Endothelial cell of umbilical vein (primary cell): ENCODE measurements around the gene CRKL. TPM values are rescaled to one million over a fixed set of nuclear protein-coding genes. Genes with fewer than 3 reads are reported as not detected.

Experiments used
- BruUV-seq: library from RNA; stranded (reverse); fragments of 400-500 nt; replicated peaks from 2 replicates; lab custom pipeline; 2021; lab: Mats Ljungman, UMichigan
- CTCF ChIA-PET: fragments of 300-600, 350-600 bp; sonication (Branson Sonifier 250); formaldehyde crosslinking; loops from one replicate; lab custom pipeline; 2021; ENCODE audit warnings: antibody characterized with exemption, inconsistent platforms; lab: Charles Lee
- POLR2A ChIA-PET: fragments of 300-600, 350-600 bp; sonication (Branson Sonifier 250); formaldehyde crosslinking; loops from one replicate; lab custom pipeline; 2021; ENCODE audit warnings: antibody characterized with exemption, inconsistent platforms; lab: Charles Lee
- DNase-seq: peaks from one replicate; pipeline ENCODE4 v3.0.0-alpha.2; 2011; ENCODE audit warnings: low read depth, low spot score
- FAIRE-seq: peaks from 2 replicates; lab custom pipeline; 2011; peaks lifted over from hg19 to GRCh38; lab: Jason Lieb, UNC
- H2AFZ ChIP-seq: 2 replicates; pipeline ENCODE4 v1.6.0; 2012; ENCODE audit warnings: low read depth, low read length, control low read depth, inconsistent platforms
- H3K27ac ChIP-seq: 2 replicates; pipeline ENCODE4 v1.5.1; 2011; ENCODE audit warnings: low read depth, mild to moderate bottlenecking, control low read depth, low read length, moderate library complexity; ENCODE audit not compliant: insufficient read depth
- H3K27me3 ChIP-seq, 2 experiments: 2 replicates each; pipeline versions ENCODE4 v1.6.0 to v1.6.1; 2011; ENCODE audit warnings: low read length in 2 of 2, mixed read lengths in 1 of 2; ENCODE audit not compliant: control insufficient read depth in 2 of 2, insufficient read depth in 2 of 2
- H3K36me3 ChIP-seq, 2 experiments: 2 replicates in 1 of 2; 3 replicates in 1 of 2; pipeline ENCODE4 v1.5.1; 2011; ENCODE audit warnings: low read length in 2 of 2, mild to moderate bottlenecking in 1 of 2, moderate library complexity in 1 of 2; ENCODE audit not compliant: control insufficient read depth in 2 of 2, insufficient read depth in 2 of 2; ENCODE audit errors: extremely low read depth in 1 of 2
- H3K4me1 ChIP-seq: 3 replicates; pipeline ENCODE4 v1.5.1; 2011; ENCODE audit warnings: mild to moderate bottlenecking, low read length; ENCODE audit not compliant: control insufficient read depth, insufficient read depth; ENCODE audit errors: extremely low read depth
- H3K4me2 ChIP-seq: 2 replicates; pipeline ENCODE4 v1.6.1; 2011; ENCODE audit warnings: low read length, control low read depth, mixed read lengths; ENCODE audit not compliant: insufficient read depth
- H3K4me3 ChIP-seq, 3 experiments: fragments of 200-600 bp in 1 of 3; sonication (generic), shearing (Covaris generic) in 1 of 3; replicated peaks in 1 of 3; 2 replicates each; pipeline ENCODE4 v1.5.1; 2011 to 2016; ENCODE audit warnings: control low read depth in 3 of 3, low read length in 3 of 3, mild to moderate bottlenecking in 2 of 3, inconsistent platforms in 1 of 3, low read depth in 1 of 3, moderate library complexity in 1 of 3; ENCODE audit not compliant: insufficient read depth in 1 of 3
- H3K79me2 ChIP-seq: 2 replicates; pipeline ENCODE4 v1.6.0; 2012; ENCODE audit warnings: low read length, inconsistent platforms; ENCODE audit not compliant: control insufficient read depth, insufficient read depth
- H3K9ac ChIP-seq: replicated peaks from 2 replicates; pipeline ENCODE3; 2011; ENCODE audit warnings: low read length, control low read depth; ENCODE audit not compliant: insufficient read depth; ENCODE audit errors: extremely low read depth
- H3K9me1 ChIP-seq: replicated peaks from 3 replicates; pipeline ENCODE4 v1.6.0; 2011; ENCODE audit warnings: mild to moderate bottlenecking, low read length; ENCODE audit not compliant: control insufficient read depth, insufficient read depth; ENCODE audit errors: extremely low read depth
- H3K9me3 ChIP-seq: replicated peaks from 2 replicates; pipeline ENCODE4 v1.5.1; 2012; ENCODE audit warnings: low read length, inconsistent platforms; ENCODE audit not compliant: control insufficient read depth, insufficient read depth
- H4K20me1 ChIP-seq: replicated peaks from 2 replicates; pipeline ENCODE3; 2011; ENCODE audit warnings: mild to moderate bottlenecking, low read length; ENCODE audit not compliant: control insufficient read depth, insufficient read depth; ENCODE audit errors: extremely low read depth
- EZH2 ChIP-seq: IDR thresholded peaks from 2 replicates; pipeline ENCODE4 v1.6.1; 2012; ENCODE audit warnings: borderline replicate concordance, low read depth, mild to moderate bottlenecking, moderate library complexity, low read length, inconsistent platforms; ENCODE audit not compliant: severe bottlenecking
- FOS ChIP-seq: IDR thresholded peaks from 2 replicates; pipeline ENCODE4 v1.6.1; 2011; ENCODE audit warnings: mild to moderate bottlenecking, low read length, moderate library complexity, borderline replicate concordance; ENCODE audit not compliant: insufficient read depth
- GATA2 ChIP-seq: IDR thresholded peaks from 2 replicates; pipeline ENCODE4 v1.7.0; 2011; ENCODE audit warnings: low read depth, mild to moderate bottlenecking, moderate library complexity, mixed read lengths, low read length; ENCODE audit not compliant: insufficient read length, insufficient read depth
- JUN ChIP-seq: IDR thresholded peaks from 2 replicates; pipeline ENCODE4 v1.6.1; 2011; ENCODE audit warnings: borderline replicate concordance, low read depth; ENCODE audit not compliant: insufficient read length, insufficient read depth
- MYC ChIP-seq: IDR thresholded peaks from one replicate; pipeline ENCODE4 v1.6.1; 2011; ENCODE audit warnings: mild to moderate bottlenecking, low read depth, low read length
- POLR2A ChIP-seq: IDR thresholded peaks from 2 replicates; pipeline ENCODE4 v1.6.1; 2012; ENCODE audit warnings: low read depth, mild to moderate bottlenecking, control low read depth, low read length
- POLR2AphosphoS5 ChIP-seq: IDR thresholded peaks from 2 replicates; pipeline ENCODE4 v1.6.1; 2012; ENCODE audit warnings: low read depth, mild to moderate bottlenecking, control low read depth, low read length, moderate library complexity; ENCODE audit not compliant: insufficient read depth
- dilution Hi-C: fragments of 300-500 bp; cut with MboI; formaldehyde crosslinking; loops from one replicate; pipeline ENCODE4 v1.15.0; 2019; ENCODE audit warnings: low sequenced_read_pairs; ENCODE audit not compliant: extremely low pct_ligation_motif_present
- intact Hi-C: fragments of 100-400 bp; cut with micrococcal nuclease; formaldehyde crosslinking; loops from one replicate; pipeline ENCODE4 v1.10.0; 2022
- polyA plus RNA-seq, 4 experiments: library from polyadenylated mRNA; depleted of rRNA in 3 of 4; stranded (reverse) in 3 of 4; unstranded in 1 of 4; fragments of >200 nt; gene quantifications; 2 replicates each; pipeline versions ENCODE4 v1.2.1 to v1.2.3, GENCODE V29; 2011 to 2012; ENCODE audit warnings: missing spikeins in 1 of 4
- total RNA-seq: library from RNA; stranded (reverse); gene quantifications from 2 replicates; pipeline ENCODE4 v1.2.3, GENCODE V29; 2021
- TF ChIP-seq, protein P1 (sequence below), 2 donors: IDR thresholded peaks; 1 replicate in 1 of 2; 2 replicates in 1 of 2; pipeline ENCODE4 v1.5.1; 2011; ENCODE audit warnings: low read length in 2 of 2, mild to moderate bottlenecking in 2 of 2, moderate library complexity in 2 of 2, control low read depth in 1 of 2, inconsistent platforms in 1 of 2, low read depth in 1 of 2; ENCODE audit not compliant: insufficient read depth in 1 of 2; ENCODE audit errors: extremely low read depth in 1 of 2
- TF ChIP-seq, protein P2 (sequence below): IDR thresholded peaks from 2 replicates; pipeline ENCODE4 v1.6.1; 2011; ENCODE audit not compliant: insufficient read depth, insufficient read length

Gene CRKL
- total and polyA plus RNA-seq, 2 donors (not counting 3 experiments of a cell fraction or from before 2014, with no cell fraction given): 18.0 to 50.6 TPM

DNA sequence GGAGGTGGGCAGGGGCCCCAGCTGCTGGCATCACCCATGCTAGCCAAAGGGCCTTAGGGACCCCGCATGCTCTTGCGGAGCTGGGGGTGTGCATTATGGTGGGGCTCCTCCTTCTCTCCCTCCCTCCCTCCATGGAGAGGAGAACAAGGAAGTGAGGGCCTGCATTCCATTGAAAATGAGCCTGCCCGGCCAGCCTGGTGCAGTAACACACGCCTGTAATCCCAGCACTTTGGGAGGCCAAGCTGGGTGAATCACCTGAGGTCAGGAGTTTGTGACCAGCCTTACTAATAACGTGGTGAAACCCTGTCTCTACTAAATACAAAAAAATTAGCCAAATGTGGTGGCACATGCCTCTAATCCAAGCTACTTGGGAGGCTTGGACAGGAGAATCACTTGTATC lies 36.0 kb upstream of the CRKL start:
- ChIA-PET POLR2A (no interaction called here), CTCF (interaction anchor here (0.8 to 1.3 kb wide), 3 partner anchors 10 to 79 kb away, joined by 3 read pairs; no protein-coding TSS in a partner anchor)
- H3K9ac ChIP-seq: no peak overlapping the region
- dilution Hi-C loops: no loop called here
- intact Hi-C loops: no loop called here
- no peak overlapping the region for H2AFZ ChIP-seq
- DNase-seq: no peak
- H3K4me2 ChIP-seq: no peak overlapping the region
- H3K79me2 ChIP-seq: no peaks in the 10 kb centered on the region
- FAIRE-seq: no peak
- H3K27me3 ChIP-seq: no peaks in the 10 kb centered on the region
- H3K9me1 ChIP-seq: no peaks in the 10 kb centered on the region
- H3K36me3 ChIP-seq: peaks cover 0 to 13% of the 10 kb centered on the region in 2 experiments
- no TSS peak for BruUV-seq
- H3K4me1 ChIP-seq: no peaks in the 10 kb centered on the region
- H3K27ac ChIP-seq: no peak overlapping the region
- TF ChIP-seq, protein P1, sequence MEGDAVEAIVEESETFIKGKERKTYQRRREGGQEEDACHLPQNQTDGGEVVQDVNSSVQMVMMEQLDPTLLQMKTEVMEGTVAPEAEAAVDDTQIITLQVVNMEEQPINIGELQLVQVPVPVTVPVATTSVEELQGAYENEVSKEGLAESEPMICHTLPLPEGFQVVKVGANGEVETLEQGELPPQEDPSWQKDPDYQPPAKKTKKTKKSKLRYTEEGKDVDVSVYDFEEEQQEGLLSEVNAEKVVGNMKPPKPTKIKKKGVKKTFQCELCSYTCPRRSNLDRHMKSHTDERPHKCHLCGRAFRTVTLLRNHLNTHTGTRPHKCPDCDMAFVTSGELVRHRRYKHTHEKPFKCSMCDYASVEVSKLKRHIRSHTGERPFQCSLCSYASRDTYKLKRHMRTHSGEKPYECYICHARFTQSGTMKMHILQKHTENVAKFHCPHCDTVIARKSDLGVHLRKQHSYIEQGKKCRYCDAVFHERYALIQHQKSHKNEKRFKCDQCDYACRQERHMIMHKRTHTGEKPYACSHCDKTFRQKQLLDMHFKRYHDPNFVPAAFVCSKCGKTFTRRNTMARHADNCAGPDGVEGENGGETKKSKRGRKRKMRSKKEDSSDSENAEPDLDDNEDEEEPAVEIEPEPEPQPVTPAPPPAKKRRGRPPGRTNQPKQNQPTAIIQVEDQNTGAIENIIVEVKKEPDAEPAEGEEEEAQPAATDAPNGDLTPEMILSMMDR (IDR thresholded peaks at IDR 0.05; ENCODE audit: extremely low read depth in 1 of 2, insufficient read depth in 1 of 2, low read depth in 1 of 2, low read length in 2 of 2): no peak
- no peak for TF ChIP-seq JUN
- TF ChIP-seq POLR2AphosphoS5: no peak
- TF ChIP-seq FOS: no peak
- TF ChIP-seq EZH2: no peak
- TF ChIP-seq MYC: no peak
- no peak for TF ChIP-seq POLR2A
- TF ChIP-seq, protein P2, sequence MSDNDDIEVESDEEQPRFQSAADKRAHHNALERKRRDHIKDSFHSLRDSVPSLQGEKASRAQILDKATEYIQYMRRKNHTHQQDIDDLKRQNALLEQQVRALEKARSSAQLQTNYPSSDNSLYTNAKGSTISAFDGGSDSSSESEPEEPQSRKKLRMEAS: no peak
- no peak for TF ChIP-seq GATA2
- H4K20me1 ChIP-seq: no peaks in the 10 kb centered on the region
- no peaks in the 10 kb centered on the region for H3K9me3 ChIP-seq
- no peak overlapping the region for H3K4me3 ChIP-seq
